ENCODE data around the gene CCDC91. TPM values are rescaled to one million over a fixed set of nuclear protein-coding genes. Genes with fewer than 3 reads are reported as not detected.

CCDC91 gene
- total and polyA plus RNA-seq, 8 donors: 15.0 to 27.0 (median 19.1) TPM

DNA sequence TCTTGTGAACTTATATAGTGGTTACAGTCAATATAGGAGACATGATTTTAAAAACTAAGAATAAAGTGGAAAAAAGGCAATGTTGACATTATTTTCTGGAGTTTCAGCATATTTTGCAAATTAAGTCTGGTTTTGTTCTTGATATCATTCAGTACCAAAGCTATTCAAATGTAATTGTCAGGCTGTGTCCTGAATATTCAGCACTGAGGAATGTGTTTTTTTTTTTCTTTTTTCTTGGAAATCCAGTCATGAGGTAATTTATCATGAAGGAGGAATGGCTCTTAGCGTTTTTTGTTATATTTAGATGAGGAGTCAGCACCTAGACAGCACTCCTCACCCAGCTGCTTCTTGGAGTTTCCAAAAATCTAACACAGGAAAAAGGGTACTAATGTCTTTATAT lies 225.5 kb downstream of the CCDC91 start:
- peak in 1 of 4 donors; percentile 31 for ATAC-seq
- 39 to 43% methylated on average over 1 of the region's 1 CpG for WGBS, 2 donors
- intact Hi-C loops (cut with DNase I): no loop called here
- no peaks in the 10 kb centered on the region for H3K4me1 ChIP-seq
- H3K36me3 ChIP-seq: no peaks in the 10 kb centered on the region
- H3K27ac ChIP-seq: no peak overlapping the region
- no peaks in the 10 kb centered on the region for H3K9me3 ChIP-seq
- TF ChIP-seq, protein P1, sequence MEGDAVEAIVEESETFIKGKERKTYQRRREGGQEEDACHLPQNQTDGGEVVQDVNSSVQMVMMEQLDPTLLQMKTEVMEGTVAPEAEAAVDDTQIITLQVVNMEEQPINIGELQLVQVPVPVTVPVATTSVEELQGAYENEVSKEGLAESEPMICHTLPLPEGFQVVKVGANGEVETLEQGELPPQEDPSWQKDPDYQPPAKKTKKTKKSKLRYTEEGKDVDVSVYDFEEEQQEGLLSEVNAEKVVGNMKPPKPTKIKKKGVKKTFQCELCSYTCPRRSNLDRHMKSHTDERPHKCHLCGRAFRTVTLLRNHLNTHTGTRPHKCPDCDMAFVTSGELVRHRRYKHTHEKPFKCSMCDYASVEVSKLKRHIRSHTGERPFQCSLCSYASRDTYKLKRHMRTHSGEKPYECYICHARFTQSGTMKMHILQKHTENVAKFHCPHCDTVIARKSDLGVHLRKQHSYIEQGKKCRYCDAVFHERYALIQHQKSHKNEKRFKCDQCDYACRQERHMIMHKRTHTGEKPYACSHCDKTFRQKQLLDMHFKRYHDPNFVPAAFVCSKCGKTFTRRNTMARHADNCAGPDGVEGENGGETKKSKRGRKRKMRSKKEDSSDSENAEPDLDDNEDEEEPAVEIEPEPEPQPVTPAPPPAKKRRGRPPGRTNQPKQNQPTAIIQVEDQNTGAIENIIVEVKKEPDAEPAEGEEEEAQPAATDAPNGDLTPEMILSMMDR (IDR thresholded peaks at IDR 0.05): no peak
- H3K4me3 ChIP-seq: no peak overlapping the region
- no peak for DNase-seq
- no peaks in the 10 kb centered on the region for H3K27me3 ChIP-seq
- no peak for FAIRE-seq

DNA sequence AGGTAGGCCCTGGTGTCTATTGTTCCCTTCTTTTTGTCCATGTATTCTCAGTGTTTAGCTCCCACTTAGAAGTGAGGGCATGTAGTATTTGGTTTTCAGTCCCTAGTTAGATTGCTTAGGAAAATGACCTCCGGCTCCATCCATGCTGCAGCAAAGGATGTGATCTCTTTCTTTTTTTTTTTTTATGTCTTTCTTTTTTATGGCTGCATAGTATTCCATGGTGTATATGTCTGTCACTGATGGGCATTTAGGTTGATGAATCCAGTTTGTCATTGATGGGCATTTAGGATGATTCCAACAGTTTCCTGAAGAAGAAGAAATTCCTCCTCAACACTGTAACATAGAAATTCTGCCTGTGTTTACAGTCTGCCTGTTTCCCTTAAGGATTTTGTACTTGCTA lies 231.1 kb downstream of the CCDC91 start:
- Histone ChIP-seq H3K27ac (no peak overlapping the region), H3K4me3 (no peak overlapping the region), H3K4me1 (peaks cover 0 to 13% (median 0%) of the 10 kb centered on the region in 3 donors), H3K9me3 (no peaks in the 10 kb centered on the region), H3K36me3 (no peaks in the 10 kb centered on the region), H3K27me3 (no peaks in the 10 kb centered on the region)
- intact Hi-C loops (cut with DNase I): no loop called here
- WGBS, 2 donors: 95 to 98% methylated on average over 1 of the region's 1 CpG
- DNase-seq (no peak), FAIRE-seq (no peak), ATAC-seq (no peak)
- TF ChIP-seq, protein P1 (IDR thresholded peaks at IDR 0.05): no peak

DNA sequence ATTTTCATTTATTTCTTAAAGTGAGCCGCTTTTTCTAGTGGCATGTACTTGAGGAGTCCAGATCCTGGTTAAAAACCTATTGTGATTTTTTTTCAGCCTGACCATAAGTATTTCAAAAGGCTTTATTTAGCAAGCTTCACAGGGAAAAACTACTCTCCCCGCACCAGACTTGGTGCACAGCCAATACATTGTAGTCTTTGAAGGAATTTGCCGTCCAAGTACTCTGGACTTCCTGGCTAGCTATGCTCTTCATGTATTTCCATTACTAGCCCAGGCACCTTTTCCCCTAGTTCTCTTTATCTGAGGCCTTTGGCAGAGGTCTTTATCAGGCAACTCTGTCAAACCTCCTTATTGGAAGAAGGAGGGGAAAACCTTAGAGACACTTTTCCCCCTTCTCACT lies 234.7 kb downstream of the CCDC91 start:
- 43 to 55% methylated on average over 3 of the region's 3 CpGs for WGBS, 2 donors
- peaks cover 0 to 13% (median 0%) of the 10 kb centered on the region in 3 donors for H3K4me1 ChIP-seq
- TF ChIP-seq, protein P1 (IDR thresholded peaks at IDR 0.05): no peak
- no peak overlapping the region for H3K4me3 ChIP-seq
- no peaks in the 10 kb centered on the region for H3K27me3 ChIP-seq
- DNase-seq (peak in 3 of 6 donors; percentile 3 to 18 (median 12)), ATAC-seq (peak; percentile 63 to 88 (median 78)), FAIRE-seq (no peak)
- H3K27ac ChIP-seq: peak overlapping the region in 2 of 4 donors; percentile 61 to 69
- intact Hi-C loops (cut with DNase I): no loop called here
- H3K9me3 ChIP-seq: no peaks in the 10 kb centered on the region
- no peaks in the 10 kb centered on the region for H3K36me3 ChIP-seq

DNA sequence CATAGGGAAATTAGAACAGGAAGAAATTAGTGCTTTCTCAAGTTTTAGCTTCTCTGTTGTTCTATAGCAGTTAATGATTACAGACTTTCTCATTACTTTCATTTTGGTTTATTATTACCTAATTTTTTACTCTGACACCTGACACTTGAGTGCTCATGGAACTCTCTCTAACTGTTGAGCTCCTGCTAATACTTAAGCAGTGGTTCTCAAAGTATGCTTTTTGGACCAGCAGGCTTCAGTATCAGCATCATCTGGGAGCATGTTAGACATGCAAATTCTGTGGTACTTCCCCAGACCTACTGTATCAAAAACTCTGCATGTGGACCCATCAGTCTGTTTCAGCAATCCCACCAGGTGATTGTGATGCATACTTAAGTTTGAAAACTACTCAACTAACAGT lies 235.3 kb downstream of the CCDC91 start:
- no peak overlapping the region for H3K4me3 ChIP-seq
- H3K36me3 ChIP-seq: no peaks in the 10 kb centered on the region
- DNase-seq (no peak), ATAC-seq (peak; percentile 21 to 70 (median 60)), FAIRE-seq (no peak)
- H3K27ac ChIP-seq: peak overlapping the region in 2 of 4 donors; percentile 61 to 69
- H3K9me3 ChIP-seq: no peaks in the 10 kb centered on the region
- TF ChIP-seq, protein P1 (IDR thresholded peaks at IDR 0.05): no peak
- intact Hi-C loops (cut with DNase I): no loop called here
- no peaks in the 10 kb centered on the region for H3K27me3 ChIP-seq
- H3K4me1 ChIP-seq: peaks cover 0 to 13% (median 0%) of the 10 kb centered on the region in 3 donors

DNA sequence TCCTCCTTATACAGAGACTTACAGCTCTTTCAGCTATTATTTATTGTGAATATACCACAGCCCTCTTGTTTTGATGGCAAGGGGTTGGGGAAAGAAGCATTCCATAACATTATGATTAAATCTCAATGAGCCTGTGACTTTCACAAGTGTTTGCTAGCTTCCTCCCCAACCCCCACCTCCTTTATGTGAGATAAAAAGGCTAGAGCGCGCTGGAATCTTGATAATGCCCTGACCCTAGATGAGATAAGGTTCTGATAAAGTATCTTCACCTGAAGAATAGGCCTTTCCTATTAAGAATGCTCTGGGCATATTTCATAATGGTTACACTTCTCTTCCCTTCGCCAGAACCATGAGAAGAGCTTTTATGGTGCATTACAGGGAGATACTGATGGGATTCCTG lies 236.8 kb downstream of the CCDC91 start:
- intact Hi-C loops (cut with DNase I): no loop called here
- FAIRE-seq (no peak), DNase-seq (no peak), ATAC-seq (no peak)
- Histone ChIP-seq H3K4me3 (no peak overlapping the region), H3K27ac (no peak overlapping the region), H3K36me3 (no peaks in the 10 kb centered on the region), H3K4me1 (peaks cover 0 to 13% (median 0%) of the 10 kb centered on the region in 3 donors), H3K27me3 (no peaks in the 10 kb centered on the region), H3K9me3 (no peaks in the 10 kb centered on the region)
- WGBS, 2 donors: 84 to 85% methylated on average over 3 of the region's 3 CpGs
- TF ChIP-seq, protein P1 (IDR thresholded peaks at IDR 0.05): no peak

Data from pancreas (tissue), 10 donors.